Measurements from ENCODE around the gene TMEM54.

TMEM54 gene

DNA sequence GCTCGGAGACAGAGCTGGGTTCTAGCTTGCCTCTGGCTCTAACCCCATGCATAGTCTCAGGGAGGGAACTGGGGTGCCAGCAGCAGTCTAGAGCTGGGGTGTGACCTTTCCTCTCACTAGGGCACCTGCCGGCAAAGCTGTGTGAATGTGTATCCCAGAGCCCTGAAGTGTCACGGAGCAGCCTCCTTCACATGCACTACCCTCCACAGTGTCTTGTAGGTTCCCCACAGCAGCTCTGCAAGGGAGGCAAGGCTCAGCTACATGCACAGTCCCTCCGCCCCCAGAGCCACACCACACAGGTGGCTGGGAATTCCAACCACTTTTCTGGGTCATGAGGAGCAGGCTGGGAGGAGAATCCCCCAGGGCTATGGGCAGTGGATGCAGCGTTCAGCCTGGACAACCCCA is 22.6 kb downstream of the TMEM54 start:
- H3K4me1 Mint-ChIP-seq: peaks cover 31% of the 10 kb centered on the region
- TF ChIP-seq CTCF (IDR thresholded peaks at IDR 0.05; ENCODE audit: unreplicated experiment in 3 of 3): no peak
- H3K9me3 Mint-ChIP-seq: no peaks in the 10 kb centered on the region
- H3K27ac Mint-ChIP-seq: no peak overlapping the region
- H3K4me3 Mint-ChIP-seq: no peak overlapping the region
- no peaks in the 10 kb centered on the region for H3K36me3 Mint-ChIP-seq (ENCODE audit: low read depth)
- H3K27me3 Mint-ChIP-seq (ENCODE audit: low read depth): peaks cover 20% of the 10 kb centered on the region

GRCh38 chr1:32878183-32878582 is 23.0 kb downstream of the TMEM54 start:
- no peak overlapping the region for H3K4me3 Mint-ChIP-seq
- no peaks in the 10 kb centered on the region for H3K36me3 Mint-ChIP-seq (ENCODE audit: low read depth)
- H3K4me1 Mint-ChIP-seq: peaks cover 29% of the 10 kb centered on the region
- no peak overlapping the region for H3K27ac Mint-ChIP-seq
- no peak for TF ChIP-seq CTCF (IDR thresholded peaks at IDR 0.05; ENCODE audit: unreplicated experiment in 3 of 3)
- H3K27me3 Mint-ChIP-seq (ENCODE audit: low read depth): peaks cover 19% of the 10 kb centered on the region
- H3K9me3 Mint-ChIP-seq: no peaks in the 10 kb centered on the region

DNA sequence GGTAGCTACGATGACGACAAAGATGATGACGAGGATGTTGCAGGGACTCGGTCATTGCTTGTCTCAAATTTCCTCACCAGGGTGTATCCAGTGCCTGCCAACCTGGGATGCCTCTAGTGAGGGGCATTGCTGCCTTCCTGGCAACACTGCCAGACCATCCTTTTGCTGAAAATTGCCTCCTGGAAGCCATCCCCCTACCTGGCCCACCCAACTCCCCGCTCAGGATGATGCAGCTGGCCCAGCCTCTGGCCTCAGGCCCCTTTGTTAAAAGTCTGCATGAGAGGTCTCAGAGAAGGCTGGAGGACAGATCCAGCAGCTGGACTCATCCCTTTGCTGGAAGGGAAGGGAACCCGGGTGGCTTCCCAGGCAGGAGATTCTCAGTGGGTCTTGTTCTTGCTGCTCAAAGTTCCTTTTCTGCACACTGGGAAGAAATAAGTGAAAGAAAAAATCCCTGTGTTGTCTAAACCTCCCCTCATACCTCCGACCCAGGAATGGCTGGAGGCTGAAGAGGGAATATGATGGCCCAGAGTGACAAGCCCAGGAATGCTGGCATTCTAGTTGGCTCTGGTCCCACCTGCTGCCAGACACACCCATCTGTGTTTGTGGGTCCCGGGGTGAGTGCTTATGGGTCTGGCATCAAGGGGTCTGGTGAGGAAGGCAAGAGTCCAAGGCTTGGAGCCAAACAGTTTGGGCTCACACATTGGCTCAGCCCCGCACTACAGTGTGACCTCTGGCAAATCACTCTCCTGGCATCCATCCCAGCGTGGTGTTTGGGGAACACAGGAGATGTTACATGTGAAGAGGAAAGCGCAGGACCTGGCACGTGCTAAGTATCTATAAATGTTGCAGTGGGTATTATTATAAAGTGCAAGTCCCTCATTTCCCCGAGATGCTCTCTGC is 23.7 kb downstream of the TMEM54 start:
- H3K27ac Mint-ChIP-seq: peak overlapping the region in 1 of 3 experiments; percentile 48
- peaks cover 34% of the 10 kb centered on the region for H3K4me1 Mint-ChIP-seq
- H3K4me3 Mint-ChIP-seq: no peak overlapping the region
- no peaks in the 10 kb centered on the region for H3K36me3 Mint-ChIP-seq (ENCODE audit: low read depth)
- no peaks in the 10 kb centered on the region for H3K9me3 Mint-ChIP-seq
- peaks cover 19% of the 10 kb centered on the region for H3K27me3 Mint-ChIP-seq (ENCODE audit: low read depth)
- no peak for TF ChIP-seq CTCF (IDR thresholded peaks at IDR 0.05; ENCODE audit: unreplicated experiment in 3 of 3)

GRCh38 chr1:32876341-32877210 is 24.6 kb downstream of the TMEM54 start:
- Mint-ChIP-seq H3K36me3 (ENCODE audit: low read depth) (no peaks in the 10 kb centered on the region), H3K4me1 (peaks cover 41% of the 10 kb centered on the region), H3K4me3 (no peak overlapping the region), H3K27ac (no peak overlapping the region), H3K27me3 (ENCODE audit: low read depth) (peaks cover 19% of the 10 kb centered on the region), H3K9me3 (no peaks in the 10 kb centered on the region)
- TF ChIP-seq CTCF (IDR thresholded peaks at IDR 0.05; ENCODE audit: unreplicated experiment in 3 of 3): peak; percentile 45 to 57 (median 46)

DNA sequence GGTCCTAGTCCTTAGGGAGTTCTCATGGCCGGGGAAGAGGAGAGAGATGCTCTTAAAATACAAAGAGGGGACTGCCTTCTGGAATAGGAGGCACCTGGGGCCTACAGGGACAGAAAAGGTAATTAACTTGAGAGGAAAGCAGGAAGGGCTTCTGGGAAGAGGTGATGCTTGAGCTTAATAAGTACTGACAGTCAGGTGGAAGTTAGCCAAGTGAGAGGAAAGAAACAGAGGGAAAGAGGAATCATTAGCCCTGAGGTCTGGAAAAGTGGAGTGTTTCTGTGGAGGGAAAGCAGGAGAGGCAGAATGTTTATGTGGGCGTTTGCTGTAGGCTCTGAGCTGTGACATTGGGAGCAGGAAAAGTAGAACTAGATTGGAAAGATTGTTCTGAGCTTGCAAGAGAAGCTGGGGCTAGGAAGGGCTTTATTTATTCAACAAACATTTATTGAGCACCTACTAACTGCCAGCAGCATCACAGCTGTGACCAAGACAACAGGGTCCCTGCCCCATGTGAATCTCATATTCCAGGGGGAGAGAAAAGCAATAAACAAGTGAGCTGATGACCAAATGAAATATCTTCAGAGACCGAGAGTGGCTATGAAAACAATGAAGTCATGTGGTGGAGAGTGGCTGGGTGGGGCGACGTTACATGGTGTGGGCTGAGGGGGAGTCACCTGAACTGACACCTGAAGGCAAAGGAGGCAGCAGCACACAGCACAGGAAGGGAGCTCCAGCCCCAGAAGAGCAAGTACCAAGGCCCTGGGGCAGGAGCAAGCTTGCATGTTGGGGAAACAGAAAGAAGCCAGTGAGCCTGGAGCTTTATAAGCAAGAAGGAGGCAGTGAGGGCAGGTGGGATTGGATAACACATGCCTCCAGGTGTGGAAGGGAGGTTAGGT is 26.1 kb downstream of the TMEM54 start:
- peaks cover 47% of the 10 kb centered on the region for H3K4me1 Mint-ChIP-seq

More for the DNA sequence above, 26.1 kb downstream of the TMEM54 start:
- H3K36me3 Mint-ChIP-seq (ENCODE audit: low read depth): no peaks in the 10 kb centered on the region
- no peak for TF ChIP-seq CTCF (IDR thresholded peaks at IDR 0.05; ENCODE audit: unreplicated experiment in 3 of 3)
- no peaks in the 10 kb centered on the region for H3K9me3 Mint-ChIP-seq
- H3K27me3 Mint-ChIP-seq (ENCODE audit: low read depth): peaks cover 21% of the 10 kb centered on the region
- peak overlapping the region; percentile 10 to 43 (median 27) for H3K27ac Mint-ChIP-seq
- H3K4me3 Mint-ChIP-seq: peak overlapping the region in 2 of 3 experiments; percentile 9 to 11
